NCI-H2171 (cell line): Measurements from ENCODE around the gene NOMO2.
"Not testable (repeated sequence)": the region's sequence is repeated elsewhere in the genome, so short reads cannot be mapped to it uniquely, and the experiment has no call there.

Source experiments
- DNase-seq: peaks from one replicate; lab custom pipeline; 2025; lab: John Stamatoyannopoulos, UW

NOMO2 gene

GRCh38 chr16:18518536-18519283, 43.2 kb downstream of the NOMO2 start:
- DNase-seq = not testable (repeated sequence)

- DNase-seq = not testable (repeated sequence)
These were observed 63.5 kb downstream of the NOMO2 start for GRCh38 chr16:18498430-18498829.

GRCh38 chr16:18497032-18497431, 64.9 kb downstream of the NOMO2 start:
- not testable (repeated sequence) for DNase-seq

GRCh38 chr16:18492118-18492897, 69.6 kb downstream of the NOMO2 start:
- not testable (repeated sequence) for DNase-seq

GRCh38 chr16:18436025-18436424, 125.9 kb downstream of the NOMO2 start:
- not testable (repeated sequence) for DNase-seq

GRCh38 chr16:18415827-18416226, 146.1 kb downstream of the NOMO2 start:
- not testable (repeated sequence) for DNase-seq

GRCh38 chr16:18409532-18410293, 152.2 kb downstream of the NOMO2 start:
- not testable (repeated sequence) for DNase-seq

- not testable (repeated sequence) for DNase-seq
These were observed 159.8 kb downstream of the NOMO2 start for GRCh38 chr16:18401851-18402657.

GRCh38 chr16:18401159-18401558, 160.7 kb downstream of the NOMO2 start:
- DNase-seq = not testable (repeated sequence)

GRCh38 chr16:18394363-18394762, 167.5 kb downstream of the NOMO2 start:
- DNase-seq = not testable (repeated sequence)

- DNase-seq = not testable (repeated sequence)
These were observed 174.1 kb downstream of the NOMO2 start for GRCh38 chr16:18387767-18388166.

- not testable (repeated sequence) for DNase-seq
These were observed 175.4 kb downstream of the NOMO2 start for GRCh38 chr16:18386517-18386916.

- DNase-seq = not testable (repeated sequence)
These were observed 176.6 kb downstream of the NOMO2 start for GRCh38 chr16:18385285-18385684.

- not testable (repeated sequence) for DNase-seq
These were observed 177.0 kb downstream of the NOMO2 start for GRCh38 chr16:18384869-18385268.

- DNase-seq = not testable (repeated sequence)
These were observed 177.7 kb downstream of the NOMO2 start for GRCh38 chr16:18384098-18384636.

- DNase-seq = not testable (repeated sequence)
These were observed 179.2 kb downstream of the NOMO2 start for GRCh38 chr16:18382696-18383095.
